CD4-positive, alpha-beta T cell treated with Interleukin-2 at 100 ng/mL for 4 hours (primary cell): ENCODE results near the gene CCT6B.

Experiments
- DNase-seq: peaks from one replicate; pipeline ENCODE4 v3.0.0-alpha.2; 2020; ENCODE audit warnings: low spot score

CCT6B gene

GRCh38 chr17:34886831-34887230 is 74.4 kb downstream of the CCT6B start:
- no peak for DNase-seq

DNA sequence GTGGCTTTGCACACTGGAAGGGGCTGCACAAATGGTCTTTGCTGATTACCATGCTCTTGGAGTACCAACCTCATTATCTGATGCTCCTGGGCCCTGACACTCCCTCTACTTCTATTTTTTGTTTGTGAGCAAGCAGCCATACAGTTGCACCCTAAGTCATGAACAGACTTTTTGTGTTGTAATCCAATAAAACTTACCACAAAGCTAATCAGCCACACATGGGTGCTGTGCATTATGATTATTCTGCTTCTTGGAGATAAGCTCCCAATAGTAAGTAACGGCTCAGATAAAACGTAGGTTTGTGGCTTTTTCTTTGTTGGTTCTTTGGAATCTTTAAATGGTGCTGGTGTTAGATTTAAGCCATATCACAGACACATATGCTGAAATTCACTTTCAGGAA is 76.2 kb downstream of the CCT6B start:
- no peak for DNase-seq

DNA sequence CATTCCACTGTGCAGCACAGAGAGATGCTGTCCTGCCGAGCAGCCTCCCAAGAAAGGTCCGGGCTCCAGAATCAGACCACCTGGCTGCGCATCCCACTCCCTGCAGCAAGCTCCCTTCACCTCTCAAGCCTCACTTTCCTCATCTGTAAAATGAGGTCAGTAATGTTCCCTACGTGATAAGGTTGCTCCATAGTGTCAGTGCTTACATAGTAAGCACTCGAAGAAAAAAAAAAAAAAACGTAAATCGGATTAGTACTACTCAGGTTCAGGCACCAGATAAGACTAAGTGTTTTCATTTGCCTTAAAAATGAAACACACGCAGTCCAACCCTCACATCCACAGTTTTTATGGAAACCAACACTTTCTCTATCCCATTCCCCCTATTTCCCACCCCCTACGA is 76.7 kb downstream of the CCT6B start:
- no peak for DNase-seq

DNA sequence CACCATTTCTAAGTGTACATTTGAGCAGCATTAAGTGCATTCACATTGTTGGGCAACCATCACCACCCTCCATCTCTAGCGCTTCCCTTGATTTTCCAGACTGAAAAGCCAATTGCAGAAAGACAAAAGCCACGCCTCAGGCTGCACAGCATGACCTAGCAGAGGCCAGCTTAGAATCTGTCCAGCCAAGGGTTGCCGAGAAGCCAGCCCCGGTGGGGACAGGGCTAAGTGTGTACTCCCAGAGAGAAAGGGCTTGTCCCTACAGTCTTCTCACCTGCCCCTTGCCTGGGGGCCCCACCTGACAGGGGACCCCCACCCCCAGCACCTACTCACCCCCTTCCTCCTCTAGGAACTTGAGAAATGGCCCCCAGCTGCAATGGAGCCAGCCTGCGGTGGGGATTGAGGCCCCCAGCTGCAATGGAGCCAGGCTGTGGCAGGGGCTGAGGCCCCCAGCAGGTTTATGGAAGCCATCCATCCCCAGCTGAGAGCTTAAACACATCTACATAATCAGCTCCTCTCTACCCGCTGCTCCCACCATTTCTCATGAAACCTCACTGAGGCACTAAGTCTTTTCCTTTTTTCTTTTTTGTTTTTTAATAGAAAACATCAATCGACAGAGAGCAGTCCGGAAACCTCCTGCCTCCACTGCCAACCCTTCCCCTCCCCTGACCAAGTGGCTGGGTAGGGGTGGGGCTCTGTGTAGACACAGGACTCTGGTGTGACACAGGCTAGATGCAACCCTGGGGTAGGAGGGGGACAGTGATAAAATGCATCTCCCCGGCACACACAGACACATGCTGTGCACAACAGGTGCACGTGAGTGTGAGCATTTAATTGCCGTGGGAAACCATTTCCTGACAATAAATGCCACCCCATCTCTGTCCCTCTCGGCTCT is 77.9 kb downstream of the CCT6B start:
- no peak for DNase-seq

DNA sequence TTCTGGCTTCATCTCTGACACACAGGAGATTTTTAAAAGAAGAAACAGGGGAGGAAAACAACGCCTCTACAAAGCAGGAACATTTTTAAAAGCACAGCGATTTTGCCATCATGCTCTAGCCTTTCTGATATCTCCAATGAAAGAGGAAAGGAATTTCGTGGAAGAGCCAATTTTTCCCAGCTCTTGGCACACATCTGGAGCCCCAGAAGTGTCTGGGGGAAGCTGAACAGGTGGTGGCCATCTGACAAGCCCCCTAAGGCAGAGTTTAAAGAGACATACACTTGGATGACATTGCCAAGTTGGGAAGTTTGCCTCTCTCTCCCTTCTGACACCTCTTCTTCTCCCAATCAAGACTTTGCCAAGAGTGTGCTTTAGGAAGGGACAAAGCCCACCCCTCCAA is 82.1 kb downstream of the CCT6B start:
- DNase-seq, result no peak
